HG02763 (cell line): ENCODE results near the gene SPTB.

Source experiments
- ATAC-seq: cut with Tn5 transposase; IDR thresholded peaks from one replicate; pipeline ENCODE4 v1.9.1; 2021; ENCODE audit warnings: mild to moderate bottlenecking, moderate library complexity; ENCODE audit not compliant: unreplicated experiment

The SPTB gene

GRCh38 chr14:64855721-64856528 lies 23.8 kb downstream of the SPTB start:
- no peak for ATAC-seq

DNA sequence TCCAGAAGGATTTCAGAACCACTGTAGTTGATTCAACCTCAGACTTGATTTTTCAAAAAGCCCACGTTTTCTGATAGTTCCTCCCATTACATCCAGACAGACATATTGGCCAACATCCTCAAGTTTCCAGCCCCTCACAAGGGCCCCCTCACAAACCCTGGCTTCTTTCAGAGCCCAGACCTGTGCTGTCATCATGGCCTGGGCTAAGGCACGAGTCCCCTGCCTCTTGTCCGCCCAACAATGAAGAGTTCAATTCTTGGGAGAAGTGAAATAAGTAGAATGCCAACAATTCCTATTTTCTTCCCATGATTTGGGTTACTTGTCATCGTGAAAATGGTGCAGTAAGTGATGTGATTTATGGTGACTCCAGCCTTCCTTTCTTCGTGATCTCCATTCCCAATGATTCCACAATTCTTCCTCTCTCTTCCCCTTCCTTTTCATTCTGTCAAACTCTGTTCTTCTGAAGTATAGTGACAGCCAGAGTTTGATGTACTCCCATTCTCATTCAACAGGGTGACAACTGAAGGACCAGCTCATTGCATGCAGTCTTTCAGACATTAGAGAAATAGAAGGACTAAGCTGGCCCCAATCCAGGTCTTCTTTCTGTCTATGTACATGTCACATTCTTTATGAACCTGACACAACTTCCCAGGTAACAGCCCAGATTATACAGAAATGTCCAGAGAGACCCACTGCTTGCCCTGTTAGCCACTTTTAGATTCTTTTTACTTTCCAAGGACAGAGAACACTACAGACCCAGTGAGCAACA lies 29.2 kb downstream of the SPTB start:
- ATAC-seq, result no peak

GRCh38 chr14:64849940-64850339 lies 29.8 kb downstream of the SPTB start:
- ATAC-seq, result no peak

DNA sequence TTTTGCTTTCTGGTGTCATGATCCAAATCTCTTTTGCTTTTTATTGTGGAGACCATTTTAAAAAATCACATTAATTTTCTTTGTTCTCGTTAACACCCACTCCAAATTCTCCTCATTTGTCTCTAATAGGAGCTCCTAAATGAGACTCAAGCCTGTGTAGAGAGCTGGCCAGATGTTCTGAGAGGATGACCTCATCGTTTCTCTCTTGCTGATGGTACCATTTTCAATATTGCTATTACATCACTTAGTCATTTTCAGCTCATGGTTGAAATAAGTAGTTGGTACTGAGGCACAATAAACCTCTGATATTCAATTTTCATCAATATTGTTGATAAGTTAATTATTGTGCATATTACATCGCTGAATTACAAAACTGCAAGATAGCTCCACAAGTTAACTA lies 31.5 kb downstream of the SPTB start:
- no peak for ATAC-seq

GRCh38 chr14:64846319-64846718 lies 33.4 kb downstream of the SPTB start:
- no peak for ATAC-seq

GRCh38 chr14:64845878-64846277 lies 33.8 kb downstream of the SPTB start:
- no peak for ATAC-seq

DNA sequence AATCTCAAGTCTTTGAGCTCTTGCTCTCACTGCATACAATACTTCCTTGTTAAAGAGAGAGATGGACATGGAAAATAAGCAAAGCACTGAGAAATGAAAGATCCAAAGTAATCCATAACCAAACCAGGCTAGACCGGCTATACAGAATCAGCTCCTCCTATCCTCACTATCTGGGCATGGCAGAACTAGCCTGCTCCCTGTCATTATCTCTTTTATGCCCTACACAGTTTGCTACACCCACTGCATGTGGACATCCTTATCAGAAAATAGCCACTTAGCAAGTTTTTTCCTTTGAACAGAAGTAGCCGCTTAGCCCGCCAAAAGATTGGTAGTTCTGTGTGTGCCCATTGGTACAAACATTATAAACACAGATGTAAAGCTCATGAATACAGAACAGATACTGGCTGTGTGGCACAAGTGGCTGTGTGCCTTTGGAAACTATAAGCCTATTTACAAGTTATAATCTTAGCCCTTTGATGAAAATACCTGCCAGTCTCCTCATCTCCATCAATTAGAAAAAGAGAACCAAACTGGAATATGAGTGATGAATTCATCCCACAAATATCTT lies 34.7 kb downstream of the SPTB start:
- ATAC-seq, result no peak

- ATAC-seq, result no peak
These were observed 35.4 kb downstream of the SPTB start for GRCh38 chr14:64844272-64844671.

DNA sequence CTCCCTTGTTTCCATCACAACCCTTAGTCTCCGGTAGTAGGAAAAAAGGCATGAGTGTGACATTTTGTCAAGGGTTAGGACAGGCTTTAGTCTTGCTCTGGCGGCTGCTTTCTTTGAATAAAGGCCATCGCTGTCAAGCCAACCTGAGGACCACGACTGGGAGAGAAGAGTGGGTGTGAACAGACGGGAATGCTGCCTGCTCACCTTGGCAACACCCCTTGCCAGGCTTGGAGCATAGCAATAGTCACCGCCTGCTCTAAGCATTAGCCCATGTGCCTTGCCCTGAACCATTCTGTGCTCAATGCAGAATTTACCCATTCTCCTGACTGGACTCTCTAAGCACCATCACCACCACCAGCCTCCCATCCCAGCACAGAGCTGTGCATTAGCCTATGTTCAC lies 36.2 kb downstream of the SPTB start:
- ATAC-seq, result no peak

GRCh38 chr14:64841772-64842750 lies 37.6 kb downstream of the SPTB start:
- no peak for ATAC-seq

- ATAC-seq, result no peak
These were observed 38.5 kb downstream of the SPTB start for GRCh38 chr14:64841121-64841651.

GRCh38 chr14:64838656-64839055 lies 41.1 kb downstream of the SPTB start:
- no peak for ATAC-seq

DNA sequence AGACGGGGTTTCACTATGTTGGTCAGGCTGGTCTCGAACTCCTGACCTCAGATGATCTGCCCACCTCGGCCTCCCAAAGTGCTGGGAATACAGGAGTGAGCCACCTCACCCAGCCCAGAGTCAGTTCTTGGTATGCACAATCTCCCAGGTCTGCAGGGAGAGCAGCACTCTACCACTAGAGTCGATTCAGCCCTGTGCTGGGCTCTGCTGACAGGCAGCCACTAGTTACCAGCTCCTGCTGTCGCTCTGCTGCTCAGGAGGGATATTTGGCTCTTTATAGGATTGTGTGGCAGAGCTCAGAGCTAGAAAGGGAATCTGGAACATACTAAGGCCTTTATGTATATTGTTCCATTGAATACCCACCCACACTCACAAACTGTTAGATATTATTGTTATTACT lies 44.3 kb downstream of the SPTB start:
- ATAC-seq, result no peak

DNA sequence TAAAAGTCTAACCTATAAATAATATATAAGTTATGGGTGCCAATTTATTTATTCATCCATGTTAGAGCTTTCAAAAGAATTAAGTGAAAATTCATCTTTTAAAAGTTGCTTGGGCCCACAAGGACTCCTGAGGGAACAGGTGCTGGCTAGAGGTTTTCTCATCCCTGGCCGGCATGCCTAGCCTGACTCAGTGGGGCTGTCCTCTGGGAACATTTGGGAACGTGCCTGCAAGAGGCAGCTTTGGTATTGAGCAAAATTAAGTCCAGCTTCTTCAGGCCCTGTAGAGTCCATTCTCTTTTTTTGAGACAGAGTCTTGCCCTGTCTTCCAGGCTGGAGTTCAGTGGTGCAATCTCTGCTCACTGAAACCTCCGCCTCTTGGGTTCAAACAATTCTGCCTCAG lies 44.7 kb downstream of the SPTB start:
- no peak for ATAC-seq

- ATAC-seq, result no peak
These were observed 48.3 kb downstream of the SPTB start for GRCh38 chr14:64831419-64831818.

- ATAC-seq, result no peak
These were observed 48.7 kb downstream of the SPTB start for GRCh38 chr14:64830961-64831360.

DNA sequence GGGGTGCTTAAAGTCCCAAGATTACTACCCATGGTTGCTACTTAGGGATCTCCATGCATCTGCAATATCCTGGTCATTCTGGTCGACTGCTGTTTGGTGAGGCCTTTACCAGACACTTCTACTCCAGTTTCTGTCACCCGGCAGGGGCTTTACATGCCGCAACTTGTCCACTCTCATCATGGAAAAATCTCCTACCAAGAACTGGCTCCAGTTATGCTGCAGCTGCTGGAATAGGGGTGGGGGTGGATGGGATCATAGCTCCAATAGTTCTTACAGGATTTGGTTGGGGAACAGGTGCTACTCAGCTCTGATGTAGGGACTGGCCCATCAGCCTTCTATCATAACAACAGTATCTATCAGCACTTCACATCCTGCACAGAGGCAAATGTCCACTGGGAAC lies 51.6 kb downstream of the SPTB start:
- no peak for ATAC-seq

DNA sequence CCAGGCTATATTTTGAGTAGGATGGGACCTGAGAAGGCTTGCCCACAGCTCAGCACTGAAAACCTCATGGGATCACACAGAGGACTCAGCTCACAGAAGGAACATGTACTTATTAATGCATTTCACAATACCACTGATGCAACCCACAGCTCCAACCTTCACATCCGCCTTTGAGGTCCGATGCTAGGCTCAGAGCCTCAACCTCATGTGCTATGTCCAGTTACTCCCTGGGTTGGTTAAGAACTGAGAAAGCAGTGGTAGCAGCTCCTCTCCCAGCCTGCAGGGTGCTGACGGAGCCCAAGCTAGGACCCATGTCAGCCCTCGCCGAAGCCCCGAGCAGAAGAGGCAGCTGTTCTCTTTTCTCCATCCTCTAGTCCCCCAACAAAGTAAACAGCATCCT lies 52.9 kb downstream of the SPTB start:
- no peak for ATAC-seq

DNA sequence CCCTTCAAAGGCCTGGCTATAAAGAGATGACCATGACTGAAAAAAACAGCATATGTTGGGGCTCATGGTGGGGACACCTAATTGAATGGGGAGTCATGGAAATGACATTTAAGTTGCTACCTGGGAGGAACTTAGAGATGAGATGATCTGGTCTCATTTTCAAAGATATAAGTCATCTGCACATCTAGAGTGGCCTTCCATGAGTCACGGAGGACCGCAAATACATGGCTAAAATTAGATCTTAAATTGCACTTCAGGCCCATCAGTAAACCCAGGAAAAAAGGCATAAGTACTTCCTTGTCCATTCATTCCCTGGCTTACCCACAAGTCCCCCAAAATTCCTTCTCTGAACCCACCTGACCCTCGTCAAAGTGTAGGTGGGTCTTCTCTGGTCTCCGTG lies 53.4 kb downstream of the SPTB start:
- ATAC-seq, result no peak

DNA sequence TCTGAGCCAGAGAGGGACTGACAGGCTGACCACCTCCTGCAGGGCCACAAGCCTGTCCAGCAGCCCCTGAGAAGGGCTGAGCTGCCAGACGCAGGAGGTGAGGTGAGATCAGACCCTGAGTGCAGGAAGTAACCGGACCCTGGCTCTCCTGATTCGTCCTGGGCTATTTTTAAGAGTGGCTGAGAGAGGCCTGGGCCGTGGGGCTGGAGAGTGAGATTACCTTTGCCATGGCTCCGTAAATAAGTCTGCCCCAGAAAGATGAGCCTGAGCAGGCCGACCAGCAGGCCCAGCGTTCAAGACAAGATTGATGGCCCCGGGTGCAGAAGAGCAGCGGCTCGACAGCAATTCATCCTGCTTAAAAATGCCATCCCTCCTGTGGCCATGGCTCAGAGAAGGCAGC lies 54.2 kb downstream of the SPTB start:
- ATAC-seq, result no peak

GRCh38 chr14:64825006-64825405 lies 54.7 kb downstream of the SPTB start:
- no peak for ATAC-seq
